Stimulated activated CD8-positive, alpha-beta memory T cell treated with anti-CD3 and anti-CD28 coated beads, Interleukin-4, amount 100 ng/mL, for 1 hour (primary cell): Measurements from ENCODE around the gene SH3PXD2A.
"Not testable (repeated sequence)": the region's sequence is repeated elsewhere in the genome, so short reads cannot be mapped to it uniquely, and the experiment has no call there.

Experiments used
- DNase-seq, 2 donors: peaks; one replicate each; pipeline ENCODE4 v3.0.0-alpha.2; 2020; ENCODE audit warnings: low read depth in 2 of 2, low spot score in 1 of 2

SH3PXD2A gene

GRCh38 chr10:103609231-103610082, 245.9 kb downstream of the SH3PXD2A start:
- no peak for DNase-seq

GRCh38 chr10:103608056-103608455, 247.3 kb downstream of the SH3PXD2A start:
- DNase-seq: not testable (repeated sequence)

GRCh38 chr10:103607051-103607450, 248.3 kb downstream of the SH3PXD2A start:
- DNase-seq: not testable (repeated sequence)

GRCh38 chr10:103606097-103606438, 249.3 kb downstream of the SH3PXD2A start:
- not testable (repeated sequence) for DNase-seq

- DNase-seq: no peak
Measured at GRCh38 chr10:103605359-103606096, 249.8 kb downstream of the SH3PXD2A start.

GRCh38 chr10:103603382-103603781, 252.0 kb downstream of the SH3PXD2A start:
- no peak for DNase-seq

GRCh38 chr10:103602852-103603155, 252.6 kb downstream of the SH3PXD2A start:
- no peak for DNase-seq

GRCh38 chr10:103602028-103602851, 253.1 kb downstream of the SH3PXD2A start:
- DNase-seq: no peak

GRCh38 chr10:103600956-103601569, 254.3 kb downstream of the SH3PXD2A start:
- no peak for DNase-seq

GRCh38 chr10:103600325-103600724, 255.1 kb downstream of the SH3PXD2A start:
- DNase-seq: no peak

GRCh38 chr10:103599907-103600306, 255.5 kb downstream of the SH3PXD2A start:
- DNase-seq: no peak

- no peak for DNase-seq
Measured at GRCh38 chr10:103599211-103599610, 256.2 kb downstream of the SH3PXD2A start.

GRCh38 chr10:103598654-103599115, 256.7 kb downstream of the SH3PXD2A start:
- no peak for DNase-seq

GRCh38 chr10:103597003-103597402, 258.4 kb downstream of the SH3PXD2A start:
- no peak for DNase-seq

- DNase-seq: no peak
Measured at GRCh38 chr10:103595933-103596726, 259.2 kb downstream of the SH3PXD2A start.

- no peak for DNase-seq
Measured at GRCh38 chr10:103593022-103593570, 262.3 kb downstream of the SH3PXD2A start.

- DNase-seq: no peak
Measured at GRCh38 chr10:103592186-103593021, 263.0 kb downstream of the SH3PXD2A start.

GRCh38 chr10:103590744-103591291, 264.6 kb downstream of the SH3PXD2A start:
- DNase-seq: no peak

- DNase-seq: no peak
Measured at GRCh38 chr10:103590060-103590459, 265.3 kb downstream of the SH3PXD2A start.
